Peyer's patch (tissue), 4 donors: ENCODE data around the gene SF3B4. TPM values are rescaled to one million over a fixed set of nuclear protein-coding genes. Genes with fewer than 3 reads are reported as not detected.

Experiments
- DNase-seq, 3 donors: peaks; one replicate each; pipeline ENCODE4 v3.0.0-alpha.2; 2017 to 2019
- H3K27ac ChIP-seq, 4 donors: fragments of 200-600 bp; sonication (generic); one replicate each; pipeline ENCODE4 v1.5.1; 2016 to 2019
- H3K27me3 ChIP-seq, 2 donors: fragments of 200-600 bp; sonication (generic); one replicate each; pipeline ENCODE4 v1.5.1; 2019
- H3K36me3 ChIP-seq, 3 donors: fragments of 200-600 bp; sonication (generic); one replicate each; pipeline ENCODE4 v1.5.1; 2016 to 2019
- H3K4me1 ChIP-seq, 4 donors: fragments of 200-600 bp; sonication (generic); one replicate each; pipeline ENCODE4 v1.5.1; 2016 to 2019
- H3K4me3 ChIP-seq, 4 donors: fragments of 200-600 bp; sonication (generic); 1 replicate in 3 of 4; 2 replicates in 1 of 4; pipeline ENCODE4 v1.5.1; 2016 to 2019; ENCODE audit warnings: mild to moderate bottlenecking in 1 of 4
- H3K9me3 ChIP-seq, 4 donors: fragments of 200-600 bp; sonication (generic); one replicate each; pipeline ENCODE4 v1.5.1; 2016 to 2019; ENCODE audit warnings: mild to moderate bottlenecking in 1 of 4
- CTCF ChIP-seq, 6 experiments: fragments of 450-650 bp in 4 of 6; fragments of 200-600 bp in 2 of 6; sonication (generic) in 1 of 6; IDR thresholded peaks; one replicate each; pipeline ENCODE4 v1.5.1; 2017 to 2019; ENCODE audit warnings: antibody characterized with exemption in 6 of 6, mild to moderate bottlenecking in 3 of 6, moderate library complexity in 1 of 6
- POLR2A ChIP-seq, 2 donors: fragments of 450-650 bp; IDR thresholded peaks; one replicate each; pipeline ENCODE4 v1.5.1; 2017; ENCODE audit warnings: antibody characterized with exemption in 2 of 2, mild to moderate bottlenecking in 2 of 2, moderate library complexity in 2 of 2
- total RNA-seq, 4 donors: library from RNA; depleted of rRNA; stranded (reverse); fragments of >200 nt; gene quantifications; one replicate each; pipeline ENCODE4 v1.1.0, GENCODE V29; 2016

The SF3B4 gene
- total RNA-seq, 4 donors from 2014 or later, result 21.0 to 32.2 (median 28.2) TPM

- DNase-seq, result no peak
- Histone ChIP-seq H3K4me3 (peak overlapping the region in 1 of 4 donors; percentile 66), H3K9me3 (no peaks in the 10 kb centered on the region), H3K36me3 (peaks cover 0 to 6% (median 0%) of the 10 kb centered on the region in 3 donors), H3K27me3 (no peaks in the 10 kb centered on the region), H3K4me1 (peaks cover 0 to 42% (median 8%) of the 10 kb centered on the region in 4 donors), H3K27ac (peak overlapping the region; percentile 1 to 94 (median 70))
- TF ChIP-seq CTCF (IDR thresholded peaks at IDR 0.05), result no peak
These were observed 10.2 kb upstream of the SF3B4 start for GRCh38 chr1:149937759-149938158.

GRCh38 chr1:149936992-149937705 is 9.5 kb upstream of the SF3B4 start:
- peaks cover 0 to 42% (median 8%) of the 10 kb centered on the region in 4 donors for H3K4me1 ChIP-seq
- H3K27ac ChIP-seq, result peak overlapping the region; percentile 1 to 94 (median 70)
- H3K27me3 ChIP-seq, result no peaks in the 10 kb centered on the region
- TF ChIP-seq CTCF (IDR thresholded peaks at IDR 0.05) (no peak), POLR2A (IDR thresholded peaks at IDR 0.05) (peak; percentile 68 to 87)
- no peaks in the 10 kb centered on the region for H3K9me3 ChIP-seq
- peak overlapping the region; percentile 24 to 75 (median 52) for H3K4me3 ChIP-seq
- peak in 1 of 3 donors; percentile 72 for DNase-seq
- peaks cover 0 to 6% (median 0%) of the 10 kb centered on the region in 3 donors for H3K36me3 ChIP-seq

GRCh38 chr1:149936170-149936991 is 8.8 kb upstream of the SF3B4 start, which contains the start of gene MTMR11:
TSS of gene MTMR11 (minus strand) at chr1:149936879. CDS start at chr1:149936647, 232 bp downstream.
- peak within 1 kb of the TSS; percentile 24 to 75 (median 52) for H3K4me3 ChIP-seq
- peak in 2 of 3 donors; percentile 74 to 75 for DNase-seq
- no peak for TF ChIP-seq CTCF (IDR thresholded peaks at IDR 0.05)
- TF ChIP-seq POLR2A (IDR thresholded peaks at IDR 0.05), result peak; percentile 76 to 85
- no peaks in the 10 kb centered on the region for H3K9me3 ChIP-seq
- peaks cover 0 to 49% (median 8%) of the 10 kb centered on the region in 4 donors for H3K4me1 ChIP-seq
- no peaks in the 10 kb centered on the region for H3K27me3 ChIP-seq
- peak within 1 kb of the TSS; percentile 10 to 94 (median 70) for H3K27ac ChIP-seq
- H3K36me3 ChIP-seq, result peaks cover 0 to 13% (median 0%) of the 10 kb centered on the region in 3 donors

GRCh38 chr1:149934356-149934755 is 6.8 kb upstream of the SF3B4 start:
- Histone ChIP-seq H3K4me3 (peak overlapping the region in 2 of 4 donors; percentile 66 to 75), H3K27ac (peak overlapping the region in 1 of 4 donors; percentile 94), H3K4me1 (peaks cover 0 to 51% (median 7%) of the 10 kb centered on the region in 4 donors), H3K27me3 (no peaks in the 10 kb centered on the region), H3K9me3 (no peaks in the 10 kb centered on the region), H3K36me3 (peaks cover 0 to 32% (median 0%) of the 10 kb centered on the region in 3 donors)
- no peak for DNase-seq
- TF ChIP-seq POLR2A (IDR thresholded peaks at IDR 0.05) (no peak), CTCF (IDR thresholded peaks at IDR 0.05) (no peak)

- peaks cover 0 to 33% (median 0%) of the 10 kb centered on the region in 3 donors for H3K36me3 ChIP-seq
- H3K27ac ChIP-seq, result peak overlapping the region in 2 of 4 donors; percentile 36 to 53
- TF ChIP-seq POLR2A (IDR thresholded peaks at IDR 0.05) (no peak), CTCF (IDR thresholded peaks at IDR 0.05) (no peak)
- H3K4me1 ChIP-seq, result peaks cover 0 to 56% (median 8%) of the 10 kb centered on the region in 4 donors
- no peaks in the 10 kb centered on the region for H3K9me3 ChIP-seq
- DNase-seq, result no peak
- H3K27me3 ChIP-seq, result no peaks in the 10 kb centered on the region
- peak overlapping the region in 2 of 4 donors; percentile 13 to 66 for H3K4me3 ChIP-seq
These were observed 5.6 kb upstream of the SF3B4 start for GRCh38 chr1:149933208-149933607.
